K562 (cell line): ENCODE measurements around the gene ORAI2. TPM values are rescaled to one million over a fixed set of nuclear protein-coding genes. Genes with fewer than 3 reads are reported as not detected.
A peak's percentile ranks its signal among the peaks of the same experiment; 100 is the strongest.

Experiments used
- CBFA2T2 ChIP-seq: fragments of 450-650 bp; conservative IDR thresholded peaks from 2 replicates; pipeline ENCODE4 v1.6.1; 2017; ENCODE audit warnings: mild to moderate bottlenecking
- CTCFL ChIP-seq: IDR thresholded peaks from 2 replicates; pipeline ENCODE4 v1.6.1; 2011; ENCODE audit warnings: borderline replicate concordance, low read depth, mild to moderate bottlenecking, moderate library complexity, low read length; ENCODE audit not compliant: insufficient read depth, poor library complexity, severe bottlenecking
- CXXC5 ChIP-seq: fragments of 250-450 bp; sonication (Bioruptor Pico); IDR thresholded peaks from 2 replicates; pipeline ENCODE4 v1.8.0; 2022; ENCODE audit warnings: inconsistent platforms, mild to moderate bottlenecking, moderate library complexity
- HNRNPK ChIP-seq: fragments of 200-400 bp; formaldehyde crosslinking; IDR thresholded peaks from one replicate; pipeline ENCODE4 v1.6.1; 2018; ENCODE audit warnings: mild to moderate bottlenecking, low read depth, low read length; ENCODE audit not compliant: poor library complexity, severe bottlenecking
- MBD1 ChIP-seq: fragments of 250-450 bp; sonication (Bioruptor Pico); IDR thresholded peaks from 2 replicates; pipeline ENCODE4 v1.8.0; 2022; ENCODE audit warnings: inconsistent platforms
- PHB2 ChIP-seq: fragments of 450-650 bp; IDR thresholded peaks from 2 replicates; pipeline ENCODE4 v1.6.1; 2017; ENCODE audit warnings: low read depth
- POLR2G ChIP-seq: fragments of 200-400 bp; formaldehyde crosslinking; IDR thresholded peaks from 2 replicates; pipeline ENCODE4 v1.6.1; 2017; ENCODE audit warnings: low read depth, mild to moderate bottlenecking, antibody characterized with exemption, low read length, moderate library complexity
- PURB ChIP-seq: sonication (generic); formaldehyde crosslinking; IDR thresholded peaks from 2 replicates; pipeline ENCODE4 v1.9.0; 2021; ENCODE audit warnings: low read depth, mild to moderate bottlenecking, missing genetic modification reagents
- RUNX1 ChIP-seq: sonication (generic); IDR thresholded peaks from 2 replicates; pipeline ENCODE4 v1.6.1; 2016; ENCODE audit warnings: antibody characterized with exemption, low read depth
- STAT5A ChIP-seq: IDR thresholded peaks from 2 replicates; pipeline ENCODE4 v1.6.1; 2012; ENCODE audit warnings: low read length, inconsistent platforms, borderline replicate concordance
- TAF7 ChIP-seq: fragments of 450-650 bp; IDR thresholded peaks from 2 replicates; pipeline ENCODE4 v1.6.1; 2016; ENCODE audit warnings: missing genetic modification characterization, missing compliant biosample characterization
- U2AF2 ChIP-seq: fragments of 200-400 bp; formaldehyde crosslinking; optimal IDR thresholded peaks from 2 replicates; pipeline ENCODE3; 2017; ENCODE audit warnings: low read depth, mild to moderate bottlenecking, low read length
- ZNF121 ChIP-seq: sonication (generic); formaldehyde crosslinking; conservative IDR thresholded peaks from 2 replicates; pipeline ENCODE4 v1.8.0; 2022; ENCODE audit warnings: missing genetic modification reagents
- ZNF695 ChIP-seq: fragments of 450-650 bp; formaldehyde crosslinking; IDR thresholded peaks from 2 replicates; pipeline ENCODE4 v1.4.0; 2020; ENCODE audit warnings: mild to moderate bottlenecking, moderate library complexity
- ZSCAN29 ChIP-seq: fragments of 450-650 bp; IDR thresholded peaks from 2 replicates; pipeline ENCODE4 v1.6.1; 2017
- polyA plus RNA-seq, 8 experiments: library from polyadenylated mRNA; depleted of rRNA in 4 of 8; stranded (reverse) in 5 of 8; unstranded in 3 of 8; fragments of >200 nt; fragmentation: Nextera tagmentation in 2 of 8; fragmentation: Illumina TruSeq in 1 of 8; extraction: Ambion mirVana in 2 of 8; extraction: Trizol in 1 of 8; gene quantifications; 2 replicates each; pipeline versions ENCODE4 v1.2.1 to v1.2.3, GENCODE V29; 2011 to 2014; ENCODE audit warnings: inconsistent platforms in 1 of 8, missing spikeins in 1 of 8
- total RNA-seq, 7 experiments: library from RNA; depleted of rRNA in 6 of 7; stranded (reverse); fragments of >200 nt in 6 of 7; fragmentation: Illumina TruSeq in 2 of 7; extraction: Trizol in 2 of 7; gene quantifications; 2 replicates each; pipeline versions ENCODE4 v1.2.1 to v1.2.3, GENCODE V29; 2011 to 2021; ENCODE audit warnings: low replicate concordance in 1 of 7
- TF ChIP-seq, protein P1 (sequence below): fragments of 250-450 bp; sonication (Bioruptor Pico); IDR thresholded peaks from 2 replicates; pipeline ENCODE4 v1.8.0; 2021; ENCODE audit warnings: borderline replicate concordance, mild to moderate bottlenecking, moderate library complexity; ENCODE audit not compliant: poor library complexity, severe bottlenecking
- TF ChIP-seq, protein P2 (sequence below): fragments of 250-450 bp; sonication (Bioruptor Pico); IDR thresholded peaks from 2 replicates; pipeline ENCODE4 v1.5.0; 2021; ENCODE audit warnings: mild to moderate bottlenecking, moderate library complexity
- TF ChIP-seq, protein P3 (sequence below): fragments of 200-400 bp; formaldehyde crosslinking; IDR thresholded peaks from 2 replicates; pipeline ENCODE4 v1.6.1; 2017; ENCODE audit warnings: mild to moderate bottlenecking, low read depth, low read length, moderate library complexity

ORAI2 gene
- total and polyA plus RNA-seq, 9 of the 15 experiments (the other 6 are each of a cell fraction or from before 2014, with no cell fraction given): 1.1 to 27.7 (median 9.2) TPM

GRCh38 chr7:102451371-102452054, 18.1 kb downstream of the ORAI2 start (continued):
- no peak for TF ChIP-seq HNRNPK
- no peak for TF ChIP-seq STAT5A
- TF ChIP-seq CBFA2T2: no peak
- TF ChIP-seq U2AF2: no peak
- no peak for TF ChIP-seq PHB2
- no peak for TF ChIP-seq ZNF121
- TF ChIP-seq MBD1: 0 out of 2 replicates have a peak, but pooled peaks have one; percentile 44
- peak; percentile 26 for TF ChIP-seq CXXC5 (CRISPR knock-in tag)
- TF ChIP-seq POLR2G: peak; percentile 71
- TF ChIP-seq PURB: no peak
- TF ChIP-seq RUNX1: no peak
- TF ChIP-seq, protein P1, sequence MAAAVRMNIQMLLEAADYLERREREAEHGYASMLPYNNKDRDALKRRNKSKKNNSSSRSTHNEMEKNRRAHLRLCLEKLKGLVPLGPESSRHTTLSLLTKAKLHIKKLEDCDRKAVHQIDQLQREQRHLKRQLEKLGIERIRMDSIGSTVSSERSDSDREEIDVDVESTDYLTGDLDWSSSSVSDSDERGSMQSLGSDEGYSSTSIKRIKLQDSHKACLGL (CRISPR knock-in tag): no peak
- TF ChIP-seq TAF7 (tag): no peak
- no peak for TF ChIP-seq CTCFL
- no peak for TF ChIP-seq ZSCAN29
- TF ChIP-seq, protein P2, sequence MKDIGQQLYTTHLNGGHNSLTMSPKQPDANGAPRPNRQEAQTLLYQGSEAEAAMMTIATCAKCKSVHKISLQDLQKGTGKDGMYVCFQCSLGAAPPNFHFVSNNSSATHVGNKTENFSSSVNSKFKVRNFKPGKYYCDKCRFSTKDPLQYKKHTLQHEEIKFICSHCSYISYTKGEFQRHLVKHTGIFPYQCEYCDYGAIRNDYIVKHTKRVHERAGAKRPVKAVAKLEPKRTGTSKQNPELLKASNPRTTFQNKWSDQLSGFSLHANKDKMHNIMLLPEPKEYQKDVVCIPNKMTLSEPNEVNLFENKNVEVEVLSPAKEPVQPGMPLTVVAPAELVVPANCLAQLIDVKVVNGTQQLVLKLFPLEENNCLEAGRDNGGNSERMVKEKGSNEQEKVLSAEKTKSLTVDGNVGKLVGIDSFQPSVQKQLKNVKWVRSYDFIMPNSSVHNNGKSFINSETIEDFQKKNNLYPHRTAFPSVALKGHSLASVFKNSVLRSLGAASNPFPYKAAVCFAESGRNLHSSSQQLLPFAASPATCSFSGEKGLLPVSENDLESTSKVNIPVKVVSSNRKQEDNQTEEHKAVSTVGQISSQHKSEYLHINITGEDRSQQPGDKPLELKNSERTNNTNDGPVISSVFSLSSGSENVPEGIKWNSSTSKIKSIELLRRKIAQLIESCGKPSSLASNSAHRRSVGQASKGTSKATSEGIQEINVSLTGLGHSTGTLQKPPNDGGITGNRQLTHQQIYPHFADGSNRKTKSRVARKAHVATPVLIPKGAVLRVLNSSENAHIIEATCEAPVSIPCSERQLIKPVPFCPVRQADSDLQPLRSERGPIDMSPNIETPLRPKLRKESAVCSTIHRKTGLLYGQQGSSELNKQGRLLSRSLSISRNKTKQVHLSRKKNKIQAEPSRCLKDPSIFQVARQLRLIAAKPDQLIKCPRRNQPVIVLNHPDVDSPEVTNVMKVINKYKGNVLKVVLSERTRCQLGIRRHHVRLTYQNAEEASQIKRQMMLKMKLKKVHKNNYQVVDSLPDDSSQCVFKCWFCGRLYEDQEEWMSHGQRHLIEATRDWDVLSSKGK: no peak
- TF ChIP-seq, protein P3, sequence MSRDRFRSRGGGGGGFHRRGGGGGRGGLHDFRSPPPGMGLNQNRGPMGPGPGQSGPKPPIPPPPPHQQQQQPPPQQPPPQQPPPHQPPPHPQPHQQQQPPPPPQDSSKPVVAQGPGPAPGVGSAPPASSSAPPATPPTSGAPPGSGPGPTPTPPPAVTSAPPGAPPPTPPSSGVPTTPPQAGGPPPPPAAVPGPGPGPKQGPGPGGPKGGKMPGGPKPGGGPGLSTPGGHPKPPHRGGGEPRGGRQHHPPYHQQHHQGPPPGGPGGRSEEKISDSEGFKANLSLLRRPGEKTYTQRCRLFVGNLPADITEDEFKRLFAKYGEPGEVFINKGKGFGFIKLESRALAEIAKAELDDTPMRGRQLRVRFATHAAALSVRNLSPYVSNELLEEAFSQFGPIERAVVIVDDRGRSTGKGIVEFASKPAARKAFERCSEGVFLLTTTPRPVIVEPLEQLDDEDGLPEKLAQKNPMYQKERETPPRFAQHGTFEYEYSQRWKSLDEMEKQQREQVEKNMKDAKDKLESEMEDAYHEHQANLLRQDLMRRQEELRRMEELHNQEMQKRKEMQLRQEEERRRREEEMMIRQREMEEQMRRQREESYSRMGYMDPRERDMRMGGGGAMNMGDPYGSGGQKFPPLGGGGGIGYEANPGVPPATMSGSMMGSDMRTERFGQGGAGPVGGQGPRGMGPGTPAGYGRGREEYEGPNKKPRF: no peak
- no peak for TF ChIP-seq ZNF695 (CRISPR knock-in tag)
